GM12878 (cell line): ENCODE data around the gene ZNF652. TPM values are rescaled to one million over a fixed set of nuclear protein-coding genes. Genes with fewer than 3 reads are reported as not detected.

Experiments used
- BCL11A ChIP-seq: IDR thresholded peaks from 2 replicates; pipeline ENCODE4 v1.6.1; 2011; ENCODE audit warnings: low read depth, low read length
- SMARCA5 ChIP-seq: fragments of 450-650 bp; IDR thresholded peaks from 2 replicates; pipeline ENCODE4 v1.6.1; 2017; ENCODE audit warnings: mild to moderate bottlenecking
- polyA plus RNA-seq, 11 experiments: library from polyadenylated mRNA; depleted of rRNA in 4 of 11; unstranded in 6 of 11; stranded (reverse) in 5 of 11; fragments of >200 nt; fragmentation: Nextera tagmentation in 4 of 11; fragmentation: Illumina TruSeq in 1 of 11; extraction: Ambion mirVana in 4 of 11; extraction: Trizol in 1 of 11; gene quantifications; 1 replicate in 1 of 11; 2 replicates in 10 of 11; pipeline versions ENCODE4 v1.2.1 to v1.2.3, GENCODE V29; 2011 to 2016; ENCODE audit warnings: inconsistent platforms in 2 of 11, missing spikeins in 2 of 11, low read depth in 1 of 11
- total RNA-seq, 4 experiments: library from RNA; depleted of rRNA in 3 of 4; stranded (reverse); fragments of >200 nt in 3 of 4; fragmentation: Illumina TruSeq in 1 of 4; extraction: Trizol in 1 of 4; gene quantifications; 2 replicates each; pipeline versions ENCODE4 v1.2.1 to v1.2.3, GENCODE V29; 2013 to 2021
- TF ChIP-seq, protein P1 (sequence below): fragments of 450-650 bp; IDR thresholded peaks from 2 replicates; pipeline ENCODE4 v1.6.1; 2016; ENCODE audit warnings: mild to moderate bottlenecking
- TF ChIP-seq, protein P2 (sequence below): fragments of 450-650 bp; IDR thresholded peaks from 2 replicates; pipeline ENCODE4 v1.6.1; 2017; ENCODE audit warnings: antibody characterized with exemption, mild to moderate bottlenecking, moderate library complexity
- TF ChIP-seq, protein P3 (sequence below): IDR thresholded peaks from 2 replicates; pipeline ENCODE4 v1.6.1; 2012; ENCODE audit warnings: low read depth, low read length, improper control_type of control experiment
- TF ChIP-seq, protein P4 (sequence below): IDR thresholded peaks from 2 replicates; pipeline ENCODE4 v1.6.1; 2011; ENCODE audit warnings: mild to moderate bottlenecking, low read depth, low read length, moderate library complexity; ENCODE audit not compliant: insufficient replicate concordance

The ZNF652 gene
- total and polyA plus RNA-seq, 10 of the 15 experiments (the other 5 are each of a cell fraction or from before 2014, with no cell fraction given), result 3.4 to 13.1 (median 8.7) TPM

DNA sequence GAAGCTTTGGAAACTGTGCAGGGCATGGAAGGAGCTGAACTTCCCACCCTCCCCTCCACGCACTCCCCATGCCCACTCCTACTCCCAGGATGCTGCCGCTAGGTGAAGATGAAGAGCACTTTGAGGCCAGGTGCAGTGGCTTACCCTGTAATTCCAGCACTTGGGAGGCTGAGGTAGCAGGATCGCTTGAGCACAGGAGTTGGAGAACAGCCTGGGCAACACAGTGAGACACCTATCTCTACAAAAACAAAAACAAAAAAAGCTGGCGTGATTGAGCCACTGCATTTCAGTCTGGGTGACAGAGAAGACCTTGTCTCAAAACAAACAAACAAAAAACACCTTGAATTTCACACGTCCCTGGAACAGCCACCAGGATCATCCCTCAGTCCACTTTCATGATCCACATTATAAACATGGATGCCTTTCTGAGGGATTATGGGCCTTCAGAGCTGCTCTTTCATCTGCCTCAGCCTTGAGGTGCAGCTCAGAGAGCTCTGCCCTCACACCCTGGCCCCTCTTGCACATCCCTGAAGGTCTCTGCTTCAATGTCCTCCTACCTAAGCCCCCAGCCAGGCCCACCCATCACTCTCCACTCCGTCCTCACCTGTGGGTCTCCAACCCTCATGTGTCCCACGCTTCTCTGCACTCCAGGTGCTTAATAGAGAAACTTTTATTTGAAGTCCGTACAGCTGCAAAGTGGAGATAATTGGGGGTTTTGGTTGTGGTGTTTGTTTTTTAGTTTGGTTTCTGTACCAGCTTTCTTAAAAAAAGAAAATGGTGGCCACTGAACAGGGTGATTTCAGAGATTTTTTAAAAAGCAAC is 26.9 kb upstream of the ZNF652 start (continued):
- TF ChIP-seq, protein P1, sequence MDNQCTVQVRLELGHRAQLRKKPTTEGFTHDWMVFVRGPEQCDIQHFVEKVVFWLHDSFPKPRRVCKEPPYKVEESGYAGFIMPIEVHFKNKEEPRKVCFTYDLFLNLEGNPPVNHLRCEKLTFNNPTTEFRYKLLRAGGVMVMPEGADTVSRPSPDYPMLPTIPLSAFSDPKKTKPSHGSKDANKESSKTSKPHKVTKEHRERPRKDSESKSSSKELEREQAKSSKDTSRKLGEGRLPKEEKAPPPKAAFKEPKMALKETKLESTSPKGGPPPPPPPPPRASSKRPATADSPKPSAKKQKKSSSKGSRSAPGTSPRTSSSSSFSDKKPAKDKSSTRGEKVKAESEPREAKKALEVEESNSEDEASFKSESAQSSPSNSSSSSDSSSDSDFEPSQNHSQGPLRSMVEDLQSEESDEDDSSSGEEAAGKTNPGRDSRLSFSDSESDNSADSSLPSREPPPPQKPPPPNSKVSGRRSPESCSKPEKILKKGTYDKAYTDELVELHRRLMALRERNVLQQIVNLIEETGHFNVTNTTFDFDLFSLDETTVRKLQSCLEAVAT, result no peak
- TF ChIP-seq, protein P2, sequence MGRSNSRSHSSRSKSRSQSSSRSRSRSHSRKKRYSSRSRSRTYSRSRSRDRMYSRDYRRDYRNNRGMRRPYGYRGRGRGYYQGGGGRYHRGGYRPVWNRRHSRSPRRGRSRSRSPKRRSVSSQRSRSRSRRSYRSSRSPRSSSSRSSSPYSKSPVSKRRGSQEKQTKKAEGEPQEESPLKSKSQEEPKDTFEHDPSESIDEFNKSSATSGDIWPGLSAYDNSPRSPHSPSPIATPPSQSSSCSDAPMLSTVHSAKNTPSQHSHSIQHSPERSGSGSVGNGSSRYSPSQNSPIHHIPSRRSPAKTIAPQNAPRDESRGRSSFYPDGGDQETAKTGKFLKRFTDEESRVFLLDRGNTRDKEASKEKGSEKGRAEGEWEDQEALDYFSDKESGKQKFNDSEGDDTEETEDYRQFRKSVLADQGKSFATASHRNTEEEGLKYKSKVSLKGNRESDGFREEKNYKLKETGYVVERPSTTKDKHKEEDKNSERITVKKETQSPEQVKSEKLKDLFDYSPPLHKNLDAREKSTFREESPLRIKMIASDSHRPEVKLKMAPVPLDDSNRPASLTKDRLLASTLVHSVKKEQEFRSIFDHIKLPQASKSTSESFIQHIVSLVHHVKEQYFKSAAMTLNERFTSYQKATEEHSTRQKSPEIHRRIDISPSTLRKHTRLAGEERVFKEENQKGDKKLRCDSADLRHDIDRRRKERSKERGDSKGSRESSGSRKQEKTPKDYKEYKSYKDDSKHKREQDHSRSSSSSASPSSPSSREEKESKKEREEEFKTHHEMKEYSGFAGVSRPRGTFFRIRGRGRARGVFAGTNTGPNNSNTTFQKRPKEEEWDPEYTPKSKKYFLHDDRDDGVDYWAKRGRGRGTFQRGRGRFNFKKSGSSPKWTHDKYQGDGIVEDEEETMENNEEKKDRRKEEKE, result no peak
- TF ChIP-seq SMARCA5, result no peak
- TF ChIP-seq, protein P3, sequence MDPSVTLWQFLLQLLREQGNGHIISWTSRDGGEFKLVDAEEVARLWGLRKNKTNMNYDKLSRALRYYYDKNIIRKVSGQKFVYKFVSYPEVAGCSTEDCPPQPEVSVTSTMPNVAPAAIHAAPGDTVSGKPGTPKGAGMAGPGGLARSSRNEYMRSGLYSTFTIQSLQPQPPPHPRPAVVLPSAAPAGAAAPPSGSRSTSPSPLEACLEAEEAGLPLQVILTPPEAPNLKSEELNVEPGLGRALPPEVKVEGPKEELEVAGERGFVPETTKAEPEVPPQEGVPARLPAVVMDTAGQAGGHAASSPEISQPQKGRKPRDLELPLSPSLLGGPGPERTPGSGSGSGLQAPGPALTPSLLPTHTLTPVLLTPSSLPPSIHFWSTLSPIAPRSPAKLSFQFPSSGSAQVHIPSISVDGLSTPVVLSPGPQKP, result no peak
- TF ChIP-seq BCL11A, result no peak
- TF ChIP-seq, protein P4, sequence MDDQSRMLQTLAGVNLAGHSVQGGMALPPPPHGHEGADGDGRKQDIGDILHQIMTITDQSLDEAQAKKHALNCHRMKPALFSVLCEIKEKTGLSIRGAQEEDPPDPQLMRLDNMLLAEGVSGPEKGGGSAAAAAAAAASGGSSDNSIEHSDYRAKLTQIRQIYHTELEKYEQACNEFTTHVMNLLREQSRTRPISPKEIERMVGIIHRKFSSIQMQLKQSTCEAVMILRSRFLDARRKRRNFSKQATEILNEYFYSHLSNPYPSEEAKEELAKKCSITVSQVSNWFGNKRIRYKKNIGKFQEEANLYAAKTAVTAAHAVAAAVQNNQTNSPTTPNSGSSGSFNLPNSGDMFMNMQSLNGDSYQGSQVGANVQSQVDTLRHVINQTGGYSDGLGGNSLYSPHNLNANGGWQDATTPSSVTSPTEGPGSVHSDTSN, result no peak
- TF ChIP-seq, all 136 proteins: peak for 0
